Adipocyte (in vitro differentiated cells): ENCODE measurements around the gene NPS.
A peak's percentile ranks its signal among the peaks of the same experiment; 100 is the strongest.

Source experiments
- DNase-seq: peaks from one replicate; pipeline ENCODE4 v3.0.0-alpha.2; 2015; ENCODE audit warnings: low read depth
- H3K27me3 ChIP-seq: replicated peaks from 2 replicates; pipeline ENCODE4 v1.7.0; 2013; ENCODE audit warnings: mild to moderate bottlenecking, low read length, moderate library complexity; ENCODE audit not compliant: control insufficient read depth, insufficient read depth
- H3K36me3 ChIP-seq: 2 replicates; pipeline ENCODE4 v1.7.0; 2013; ENCODE audit warnings: low read length, mild to moderate bottlenecking, moderate library complexity; ENCODE audit not compliant: control insufficient read depth, insufficient read depth, severe bottlenecking
- H3K4me1 ChIP-seq: 2 replicates; pipeline ENCODE4 v1.7.0; 2013; ENCODE audit warnings: mild to moderate bottlenecking, low read length, moderate library complexity; ENCODE audit not compliant: control insufficient read depth, insufficient read depth
- H3K4me3 ChIP-seq: 2 replicates; pipeline ENCODE4 v1.7.0; 2013; ENCODE audit warnings: mild to moderate bottlenecking, low read length, moderate library complexity
- H3K9ac ChIP-seq: 2 replicates; pipeline ENCODE4 v1.7.0; 2013; ENCODE audit warnings: mild to moderate bottlenecking, low read length, moderate library complexity
- H3K9me3 ChIP-seq: 2 replicates; pipeline ENCODE4 v1.7.0; 2013; ENCODE audit warnings: mild to moderate bottlenecking, low read length, moderate library complexity; ENCODE audit not compliant: control insufficient read depth

Gene NPS

DNA sequence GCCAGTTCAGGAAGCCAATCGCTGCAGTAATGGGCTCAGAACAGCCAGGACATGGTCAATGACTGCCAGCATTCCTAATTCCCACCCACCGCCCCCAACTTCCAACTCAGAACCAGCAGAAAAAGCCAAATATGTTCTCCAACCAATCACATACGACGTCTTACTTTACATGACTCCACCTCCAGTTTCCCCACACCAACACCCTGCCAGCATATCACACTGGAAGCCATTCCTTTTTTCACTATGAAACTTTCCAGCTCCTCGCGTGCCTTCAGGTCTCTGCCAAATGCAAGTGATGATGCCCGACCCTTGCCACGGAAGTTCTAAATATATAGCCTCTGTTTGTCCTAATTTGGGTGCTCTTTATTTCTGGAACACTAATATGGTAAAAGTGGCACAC lies 12.5 kb downstream of the NPS start:
- no peak for DNase-seq
- Histone ChIP-seq H3K9ac (no peak overlapping the region), H3K4me3 (no peak overlapping the region), H3K4me1 (no peaks in the 10 kb centered on the region), H3K27me3 (peaks cover 16% of the 10 kb centered on the region), H3K9me3 (no peaks in the 10 kb centered on the region), H3K36me3 (no peaks in the 10 kb centered on the region)

DNA sequence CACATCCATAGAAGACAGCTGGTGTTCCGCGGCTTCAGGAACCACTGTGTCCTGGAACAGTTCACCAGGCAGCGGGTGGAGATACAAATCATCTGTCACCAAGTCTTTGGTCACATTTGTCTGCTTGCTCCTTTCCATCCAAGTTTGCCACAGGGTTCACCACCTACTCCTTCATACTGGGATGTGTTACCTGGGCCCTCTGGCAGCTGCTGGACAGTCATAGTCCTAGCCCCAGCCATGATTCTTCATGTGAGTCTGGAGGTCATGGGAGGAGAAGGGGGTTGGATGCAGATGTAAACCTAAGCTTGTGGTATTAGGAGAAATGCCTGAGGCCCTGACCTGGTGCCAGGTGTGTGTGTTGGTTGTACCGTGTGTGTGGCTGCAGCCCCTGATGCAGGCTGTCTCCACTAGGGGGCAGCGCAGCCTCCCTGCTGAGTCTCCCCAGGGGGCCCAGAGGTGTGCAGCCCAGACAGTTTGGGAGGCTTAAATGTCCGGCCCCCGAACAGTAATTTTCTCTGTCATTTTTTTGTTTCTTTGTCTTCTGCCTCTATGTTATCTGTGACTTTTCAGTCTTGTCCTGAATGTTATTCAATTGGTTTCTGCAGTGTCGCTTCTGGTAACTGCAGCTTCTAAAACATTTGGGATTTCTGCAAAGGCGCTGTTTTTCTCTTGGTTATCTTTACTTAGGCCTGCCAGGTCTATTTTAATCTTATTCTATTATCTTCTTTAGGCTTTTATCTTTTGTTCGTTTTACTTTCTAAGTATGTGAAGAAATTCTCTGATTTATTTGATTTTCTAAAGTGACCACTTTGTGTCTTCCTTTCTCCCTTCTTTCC lies 14.8 kb downstream of the NPS start:
- DNase-seq, result no peak
- peaks cover 17% of the 10 kb centered on the region for H3K27me3 ChIP-seq
- no peaks in the 10 kb centered on the region for H3K4me1 ChIP-seq
- H3K9me3 ChIP-seq, result no peaks in the 10 kb centered on the region
- no peaks in the 10 kb centered on the region for H3K36me3 ChIP-seq
- H3K9ac ChIP-seq, result no peak overlapping the region
- no peak overlapping the region for H3K4me3 ChIP-seq

DNA sequence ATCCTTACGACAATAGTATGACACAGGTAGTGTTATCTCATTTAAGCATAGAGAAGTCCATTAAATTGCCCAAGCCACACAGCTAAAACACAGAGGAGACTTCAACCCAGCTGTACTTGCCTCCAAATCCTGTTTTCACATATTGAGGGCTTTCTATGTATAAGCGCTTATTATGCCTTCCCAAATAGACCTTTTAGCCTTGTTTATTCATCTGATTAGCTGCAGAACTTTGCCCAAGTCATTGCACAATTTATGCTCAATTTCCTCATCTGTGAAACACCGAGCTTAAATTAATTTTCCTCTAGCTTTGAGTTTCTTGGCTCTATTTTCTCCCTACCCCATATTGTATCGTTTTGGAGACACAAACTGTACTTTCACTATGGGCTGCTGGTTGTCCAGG lies 15.5 kb downstream of the NPS start:
- no peak for DNase-seq
- no peaks in the 10 kb centered on the region for H3K9me3 ChIP-seq
- H3K4me3 ChIP-seq, result no peak overlapping the region
- no peak overlapping the region for H3K9ac ChIP-seq
- H3K36me3 ChIP-seq, result no peaks in the 10 kb centered on the region
- no peaks in the 10 kb centered on the region for H3K4me1 ChIP-seq
- H3K27me3 ChIP-seq, result peaks cover 19% of the 10 kb centered on the region

- Histone ChIP-seq H3K9ac (no peak overlapping the region), H3K4me3 (no peak overlapping the region), H3K9me3 (no peaks in the 10 kb centered on the region)
Measured at GRCh38 chr10:127565583-127565982, 16.5 kb downstream of the NPS start.

DNA sequence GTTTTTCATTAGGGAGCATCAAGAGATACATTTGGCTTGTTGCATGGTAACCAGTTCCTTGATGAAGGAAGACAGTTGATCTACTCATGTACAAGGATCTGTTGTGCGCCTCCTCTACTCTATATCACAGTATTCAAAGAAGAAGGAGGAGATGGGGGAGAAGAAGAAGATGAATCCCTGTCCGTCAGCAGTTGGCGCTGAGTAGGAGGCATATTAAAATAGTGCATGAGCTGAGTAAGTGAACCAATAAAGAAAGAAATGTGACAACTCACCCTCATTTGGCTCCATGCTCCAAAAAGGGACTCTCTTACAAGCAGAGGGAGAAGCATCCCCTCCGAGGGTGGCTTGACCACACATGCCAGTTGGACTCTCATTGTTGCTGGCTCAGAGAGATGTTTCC lies 20.1 kb downstream of the NPS start:
- H3K27me3 ChIP-seq, result peaks cover 16% of the 10 kb centered on the region
- no peaks in the 10 kb centered on the region for H3K36me3 ChIP-seq
- no peak overlapping the region for H3K9ac ChIP-seq
- H3K4me3 ChIP-seq, result no peak overlapping the region
- H3K4me1 ChIP-seq, result no peaks in the 10 kb centered on the region
- no peak for DNase-seq
- H3K9me3 ChIP-seq, result peaks cover 19% of the 10 kb centered on the region

More at GRCh38 chr10:127565583-127565982, 16.5 kb downstream of the NPS start:
- DNase-seq, result no peak
- Histone ChIP-seq H3K4me1 (no peaks in the 10 kb centered on the region), H3K36me3 (no peaks in the 10 kb centered on the region), H3K27me3 (peaks cover 16% of the 10 kb centered on the region)

DNA sequence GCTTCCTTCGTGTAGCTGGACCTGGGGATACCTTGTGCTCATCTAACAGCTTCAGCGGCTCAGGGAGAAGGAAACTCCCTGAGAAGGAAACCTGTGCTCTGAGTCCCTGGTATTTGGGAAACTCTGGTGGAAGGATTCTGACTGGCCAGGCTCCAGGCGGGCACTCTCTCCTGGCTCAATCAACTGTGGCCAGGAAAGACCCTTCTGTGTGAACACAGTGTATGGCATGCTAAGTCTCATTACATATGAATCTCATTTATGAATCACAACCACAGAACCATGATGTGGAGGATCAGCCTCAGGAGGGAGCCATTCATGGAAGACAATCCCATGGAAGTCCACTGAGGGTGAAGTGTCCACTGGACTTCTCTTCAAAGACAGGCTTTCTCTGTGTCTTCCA lies 20.9 kb downstream of the NPS start:
- Histone ChIP-seq H3K9ac (no peak overlapping the region), H3K9me3 (peaks cover 23% of the 10 kb centered on the region), H3K27me3 (peaks cover 17% of the 10 kb centered on the region), H3K36me3 (no peaks in the 10 kb centered on the region), H3K4me3 (no peak overlapping the region), H3K4me1 (no peaks in the 10 kb centered on the region)
- DNase-seq, result no peak

DNA sequence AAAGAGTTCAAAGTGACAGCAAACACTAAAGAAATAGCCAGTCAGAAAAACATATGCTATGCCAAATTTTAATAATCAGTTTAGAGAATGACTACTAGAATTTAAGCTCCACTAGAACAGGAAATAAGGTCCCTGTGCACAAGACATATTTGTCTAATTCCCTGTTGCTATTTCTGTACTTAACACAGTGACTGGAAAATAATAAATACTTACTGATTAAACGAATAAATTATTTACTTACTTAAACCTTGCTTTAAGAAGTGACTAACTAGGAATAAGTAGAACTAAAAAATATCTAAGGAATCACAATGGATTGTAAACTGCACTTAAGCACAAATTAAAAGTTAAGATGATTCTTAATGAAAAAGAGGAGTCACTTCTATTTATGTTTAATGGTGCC lies 22.3 kb downstream of the NPS start:
- no peak overlapping the region for H3K9ac ChIP-seq
- no peak overlapping the region for H3K4me3 ChIP-seq
- no peaks in the 10 kb centered on the region for H3K36me3 ChIP-seq
- H3K4me1 ChIP-seq, result no peaks in the 10 kb centered on the region
- peaks cover 23% of the 10 kb centered on the region for H3K9me3 ChIP-seq
- DNase-seq, result no peak
- peaks cover 7% of the 10 kb centered on the region for H3K27me3 ChIP-seq

GRCh38 chr10:127576051-127576450 lies 26.9 kb downstream of the NPS start:
- Histone ChIP-seq H3K9me3 (peaks cover 23% of the 10 kb centered on the region), H3K27me3 (peaks cover 3% of the 10 kb centered on the region), H3K4me1 (no peaks in the 10 kb centered on the region), H3K36me3 (no peaks in the 10 kb centered on the region), H3K4me3 (no peak overlapping the region), H3K9ac (no peak overlapping the region)
- DNase-seq, result no peak

- Histone ChIP-seq H3K9ac (no peak overlapping the region), H3K4me3 (no peak overlapping the region), H3K9me3 (peaks cover 23% of the 10 kb centered on the region), H3K27me3 (peaks cover 3% of the 10 kb centered on the region), H3K4me1 (no peaks in the 10 kb centered on the region), H3K36me3 (no peaks in the 10 kb centered on the region)
- no peak for DNase-seq
Measured at GRCh38 chr10:127576740-127577161, 27.6 kb downstream of the NPS start.

DNA sequence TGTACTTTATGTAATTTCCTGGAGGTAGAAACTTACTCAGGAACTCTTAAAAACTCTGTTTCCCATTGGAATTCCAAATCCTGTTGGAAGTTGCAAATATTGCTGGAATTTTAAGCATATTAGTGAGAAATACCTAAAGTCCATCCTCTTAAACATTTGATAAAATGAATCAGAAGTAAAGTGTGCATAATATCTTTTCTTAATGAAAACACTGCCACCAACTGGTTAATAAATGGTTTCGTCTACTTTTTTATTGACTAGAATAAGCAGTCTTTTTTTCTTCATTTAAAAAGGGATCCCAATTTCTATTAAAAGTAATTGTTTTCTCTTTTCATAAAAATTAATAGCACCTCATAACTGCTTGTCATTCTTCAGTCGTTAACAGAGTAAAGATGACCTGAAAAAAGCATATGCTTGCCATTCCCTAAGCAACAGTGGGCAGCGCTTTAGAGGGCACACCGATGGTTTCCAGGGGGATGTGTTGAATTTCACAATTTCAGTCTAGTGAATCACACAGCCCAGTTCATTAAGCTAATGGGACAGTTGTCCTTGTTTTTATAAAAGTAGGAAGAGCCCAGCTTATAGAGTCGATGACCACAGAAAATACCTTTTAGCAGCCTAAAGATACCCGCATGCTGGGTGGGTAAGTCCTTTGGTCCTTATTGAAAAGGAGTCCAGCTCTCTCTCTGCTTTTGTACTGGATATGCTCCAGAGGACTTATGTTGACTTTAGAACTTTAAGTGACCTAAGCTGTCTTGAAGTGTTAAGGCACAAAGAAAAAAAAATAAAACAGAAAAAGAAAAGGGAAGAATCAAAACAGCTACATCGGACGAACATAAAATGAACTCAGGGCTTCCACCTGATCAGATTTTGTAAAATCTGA lies 28.5 kb downstream of the NPS start:
- H3K9ac ChIP-seq, result no peak overlapping the region
- no peak overlapping the region for H3K4me3 ChIP-seq
- no peaks in the 10 kb centered on the region for H3K4me1 ChIP-seq
- H3K9me3 ChIP-seq, result peaks cover 20% of the 10 kb centered on the region
- H3K36me3 ChIP-seq, result no peaks in the 10 kb centered on the region
- peaks cover 3% of the 10 kb centered on the region for H3K27me3 ChIP-seq
- DNase-seq, result peak; percentile 53

GRCh38 chr10:127578259-127578960 lies 29.3 kb downstream of the NPS start:
- Histone ChIP-seq H3K36me3 (no peaks in the 10 kb centered on the region), H3K4me3 (no peak overlapping the region), H3K9ac (no peak overlapping the region), H3K27me3 (peaks cover 9% of the 10 kb centered on the region), H3K9me3 (peaks cover 12% of the 10 kb centered on the region), H3K4me1 (no peaks in the 10 kb centered on the region)
- DNase-seq, result no peak
